ENCODE results near the gene ENPP6.
A peak's percentile ranks its signal among the peaks of the same experiment; 100 is the strongest.

ENPP6 gene

DNA sequence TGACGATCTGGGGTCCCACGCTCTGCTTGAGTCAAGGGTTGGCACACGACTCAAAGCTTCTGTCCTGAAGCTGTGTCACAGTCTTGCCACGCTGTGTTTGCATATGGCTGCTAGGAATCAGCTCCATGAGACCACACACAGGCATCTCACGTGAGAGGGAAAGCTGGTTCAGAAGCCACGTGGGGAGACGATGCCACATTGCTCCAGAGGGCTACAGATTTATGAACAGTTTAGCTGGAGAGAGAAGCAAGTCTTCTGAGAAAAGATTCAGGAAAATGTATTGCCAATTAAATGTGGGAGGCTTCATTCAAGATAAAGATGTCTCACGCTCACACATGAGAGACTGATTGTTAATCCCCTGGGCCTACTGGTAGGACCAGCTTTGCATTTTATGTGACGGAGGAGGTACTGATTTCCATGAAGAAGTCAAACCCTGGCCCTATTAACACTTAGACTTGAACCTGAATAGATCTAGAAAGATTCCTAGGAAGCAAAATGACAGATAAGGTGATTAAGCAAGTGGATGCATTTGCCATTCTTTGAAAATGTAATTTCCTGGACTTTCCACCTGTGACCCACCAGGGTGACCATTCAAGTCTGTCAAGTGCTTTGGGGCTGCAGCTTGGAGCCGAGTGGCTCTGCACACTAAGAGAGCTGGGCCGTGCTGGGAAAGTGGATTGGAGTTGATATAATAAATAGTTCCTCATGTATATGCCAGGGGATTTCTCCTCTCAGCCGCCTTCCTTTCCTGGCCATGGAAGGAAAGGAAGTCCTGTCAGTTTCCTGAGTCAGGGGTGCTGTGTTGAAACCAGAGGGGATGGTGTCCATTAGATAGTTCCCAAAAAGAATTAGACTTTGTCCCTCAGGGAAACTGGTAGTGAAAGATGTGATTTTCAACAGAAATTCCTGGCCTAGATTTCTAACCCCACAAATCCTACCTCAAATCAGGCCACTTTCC is 29.0 kb downstream of the ENPP6 start:
- DNase-seq, result no peak

DNA sequence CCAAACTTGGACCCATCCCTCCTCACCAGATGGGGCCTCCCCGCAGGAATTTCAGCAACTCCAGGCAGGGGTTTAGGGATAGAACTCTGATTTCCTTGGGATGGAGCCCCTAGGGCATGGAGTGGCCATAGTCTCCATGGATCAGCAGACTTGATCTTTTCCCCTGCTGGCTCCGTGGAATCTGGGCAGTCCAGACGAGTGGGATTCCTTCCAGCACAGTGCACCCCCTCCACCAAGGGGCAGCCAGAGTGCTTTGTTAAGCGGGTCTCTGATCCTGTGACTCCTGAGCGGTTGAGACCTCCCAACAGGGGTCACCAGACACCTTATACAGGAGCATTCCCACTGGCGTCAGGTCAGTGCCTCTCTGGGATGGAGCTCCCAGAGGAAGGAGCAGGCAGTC is 40.4 kb downstream of the ENPP6 start:
- DNase-seq, result no peak

GRCh38 chr4:184174571-184175488 is 42.8 kb downstream of the ENPP6 start:
- DNase-seq, result no peak

DNA sequence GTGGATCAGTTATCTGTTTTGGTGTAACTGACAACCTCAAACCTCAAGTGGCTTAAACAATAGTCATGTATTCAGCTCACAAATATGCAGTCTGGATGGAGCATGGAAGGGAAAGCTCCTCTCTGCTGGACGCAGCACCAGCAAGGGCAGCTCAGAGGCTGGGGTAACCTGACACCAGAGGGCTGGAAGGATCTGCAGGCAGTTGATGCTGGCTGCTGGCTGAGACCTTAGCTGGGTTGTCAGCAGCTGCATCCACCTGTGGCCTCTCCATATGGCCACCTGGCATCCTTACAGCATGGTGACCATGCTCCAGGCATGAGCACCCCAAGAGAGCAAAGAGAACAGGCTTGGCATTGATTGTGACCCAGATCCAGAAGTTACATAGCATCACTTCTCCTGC is 46.7 kb downstream of the ENPP6 start:
- DNase-seq, result no peak

DNA sequence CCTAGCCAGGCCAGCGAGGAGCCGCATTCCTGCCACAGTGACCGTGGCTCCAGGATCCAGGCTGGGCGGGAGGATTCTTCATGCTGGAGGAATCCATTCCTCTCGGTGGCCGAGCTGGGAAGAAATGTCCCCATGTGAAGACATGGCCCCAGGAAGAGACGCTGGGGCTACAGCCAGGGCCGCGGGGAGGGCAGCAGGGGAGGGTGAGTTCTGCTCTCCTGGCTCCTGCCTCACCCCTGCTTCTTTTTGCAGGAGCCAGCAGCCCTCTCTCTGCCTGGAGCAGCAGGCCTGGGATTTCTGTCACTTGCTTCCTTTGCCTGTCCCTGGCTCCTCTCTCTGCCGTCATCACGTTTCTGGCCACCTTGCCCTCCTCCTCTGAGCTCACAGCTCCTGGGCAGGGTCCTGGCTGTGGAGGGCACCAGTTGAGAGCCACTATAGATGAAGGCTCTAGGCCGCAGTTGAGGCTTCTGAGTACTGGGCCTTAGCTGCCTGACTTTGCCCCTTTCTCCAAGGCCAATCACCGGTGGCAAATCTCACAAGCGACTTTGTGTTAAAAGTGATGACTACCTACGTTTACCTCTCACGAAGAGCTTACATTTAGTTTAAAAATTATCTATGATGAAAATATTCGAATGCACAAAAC is 48.3 kb downstream of the ENPP6 start:
- DNase-seq, result no peak

DNA sequence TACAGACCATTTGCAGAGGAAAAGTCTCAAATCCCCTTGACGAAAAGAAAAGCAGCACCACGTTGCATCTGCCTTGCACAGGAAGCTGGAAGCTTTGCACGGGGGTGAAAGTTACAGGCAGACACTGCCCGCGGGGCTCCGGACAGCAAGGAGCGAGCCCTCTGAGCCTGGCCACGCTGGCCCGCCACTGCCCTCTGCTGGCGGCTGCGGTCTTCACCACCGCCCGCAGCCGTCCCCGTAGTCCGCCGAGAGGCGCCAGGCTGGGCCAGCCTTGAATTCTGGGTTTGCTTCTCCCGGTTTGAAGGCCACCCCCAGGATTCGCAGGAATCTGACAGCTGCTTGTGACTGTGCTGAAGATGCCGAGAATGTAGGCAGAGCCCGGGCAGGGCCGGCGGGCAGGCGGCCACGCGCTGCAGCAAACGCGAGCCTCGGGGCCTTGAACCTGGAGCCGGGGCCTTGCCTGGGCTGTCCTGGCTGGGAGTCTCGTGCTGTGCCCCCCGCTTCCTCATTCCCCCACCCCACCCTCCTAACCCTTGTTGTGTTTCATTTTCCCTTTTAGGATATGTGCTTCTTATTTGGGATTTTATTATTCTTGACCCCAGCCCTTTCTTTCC is 49.2 kb downstream of the ENPP6 start:
- peak; percentile 1 for DNase-seq

GRCh38 chr4:184167576-184167975 is 50.1 kb downstream of the ENPP6 start:
- no peak for DNase-seq

DNA sequence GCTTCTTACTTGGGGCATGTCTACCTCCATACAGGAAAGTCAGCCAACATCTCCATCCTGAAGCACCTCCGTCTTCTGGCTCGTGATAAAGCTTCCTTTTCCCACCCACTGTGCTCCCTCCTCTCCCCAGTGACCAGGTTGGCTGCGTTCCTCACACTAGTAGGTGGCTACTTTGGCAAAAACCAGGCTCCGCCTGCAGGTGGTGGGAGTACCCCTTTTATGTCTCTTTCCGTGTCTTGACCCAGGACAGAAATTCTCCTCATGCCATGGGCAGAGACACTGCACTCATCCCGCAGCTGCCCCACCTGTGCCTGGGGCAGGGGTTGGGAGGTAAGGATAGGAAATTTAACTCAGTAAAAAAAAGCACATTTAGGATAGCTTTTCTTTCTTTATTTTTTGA is 50.9 kb downstream of the ENPP6 start:
- no peak for DNase-seq

- DNase-seq, result no peak
These were observed 52.4 kb downstream of the ENPP6 start for GRCh38 chr4:184165291-184165690.

GRCh38 chr4:184163813-184164212 is 53.9 kb downstream of the ENPP6 start:
- no peak for DNase-seq

- DNase-seq, result no peak
These were observed 55.1 kb downstream of the ENPP6 start for GRCh38 chr4:184162596-184162995.

DNA sequence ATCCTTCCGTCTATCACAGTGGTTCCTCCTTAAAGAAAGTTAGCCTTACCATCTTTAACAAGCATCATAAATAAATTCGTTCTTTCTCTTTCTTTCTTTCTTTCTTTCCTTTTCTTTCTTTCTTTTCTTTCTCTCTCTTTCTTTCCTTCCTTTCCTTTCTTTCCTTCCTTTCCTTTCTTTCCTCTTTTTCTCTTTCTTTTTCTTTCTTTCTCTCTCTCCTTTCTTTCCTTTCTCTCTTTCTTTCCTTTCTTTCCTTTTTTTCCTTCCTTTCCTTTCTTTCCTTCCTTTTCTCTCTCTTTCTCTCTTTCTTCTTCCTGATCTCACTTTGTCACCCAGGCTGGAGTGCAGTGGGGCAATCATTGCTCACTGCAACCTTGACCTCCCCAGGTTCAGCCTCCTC is 60.4 kb downstream of the ENPP6 start:
- DNase-seq, result no peak

- DNase-seq, result no peak
These were observed 61.3 kb downstream of the ENPP6 start for GRCh38 chr4:184156163-184156920.

DNA sequence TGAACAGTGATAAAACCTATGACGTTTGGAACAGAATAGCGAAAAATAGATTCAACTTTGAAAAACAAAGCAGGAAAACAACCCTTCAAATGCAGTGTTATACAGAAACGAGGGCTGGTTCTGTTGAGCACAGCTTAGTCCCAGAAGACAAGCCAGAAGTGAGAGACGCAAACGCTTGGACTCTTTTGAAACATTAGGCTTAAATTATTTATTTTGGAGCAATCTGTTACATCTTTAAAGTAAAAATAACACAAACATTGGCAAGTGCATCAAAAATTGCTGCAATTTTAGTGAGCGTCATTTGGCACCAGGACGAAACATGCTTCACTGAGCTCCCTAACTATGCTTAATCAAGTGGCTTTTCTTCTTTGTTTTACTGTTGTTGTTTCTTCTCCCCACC is 63.5 kb downstream of the ENPP6 start:
- no peak for DNase-seq

GRCh38 chr4:184153781-184154180 is 63.9 kb downstream of the ENPP6 start:
- DNase-seq, result no peak

GRCh38 chr4:184151988-184152485 is 65.6 kb downstream of the ENPP6 start:
- no peak for DNase-seq

- DNase-seq, result no peak
These were observed 67.4 kb downstream of the ENPP6 start for GRCh38 chr4:184150102-184150839.

GRCh38 chr4:184148738-184149637 is 68.7 kb downstream of the ENPP6 start:
- no peak for DNase-seq

DNA sequence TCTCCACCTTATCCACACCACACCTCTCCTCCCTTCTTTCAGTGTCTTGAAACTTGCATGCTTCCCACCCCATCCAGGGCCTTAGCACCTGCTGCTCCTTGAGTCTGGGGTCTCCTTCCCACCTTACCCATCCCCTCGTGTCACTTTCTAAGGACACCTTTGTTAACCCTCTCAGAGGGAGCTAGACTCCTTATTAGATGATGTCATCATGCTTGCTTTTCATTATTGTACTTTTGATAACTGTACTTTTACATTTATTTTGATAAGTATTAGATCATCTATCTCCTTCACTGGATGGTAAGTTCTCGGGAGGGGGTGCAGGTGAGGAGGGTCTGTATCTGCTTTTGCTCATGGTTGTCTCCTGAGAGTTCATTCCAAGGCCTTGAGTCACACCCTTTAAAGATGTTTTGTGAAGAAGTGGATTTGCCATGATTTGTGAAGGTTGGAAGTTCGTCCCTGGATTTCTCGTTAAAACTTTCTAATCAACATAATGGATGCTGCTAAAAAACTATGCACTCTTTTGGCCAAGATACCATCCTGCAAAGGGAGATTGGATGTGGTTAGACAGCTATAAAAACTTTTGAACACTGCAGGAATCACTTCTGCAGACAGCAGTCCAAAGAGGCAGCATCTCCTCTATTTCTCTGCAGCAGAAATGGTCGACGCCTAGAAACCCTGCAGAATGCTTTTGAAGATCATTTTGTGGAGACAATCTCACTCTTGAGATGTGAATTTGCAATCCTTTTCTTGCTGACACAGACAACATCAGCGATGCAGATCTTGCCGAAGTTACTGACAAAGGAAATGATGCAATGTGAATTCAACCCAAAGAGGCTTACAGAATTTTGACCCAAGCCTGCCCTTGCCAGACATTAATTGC is 69.6 kb downstream of the ENPP6 start:
- DNase-seq, result no peak

Data from GOT3 (cell line).